ENCODE measurements around the gene ZNF212.

Gene ZNF212

DNA sequence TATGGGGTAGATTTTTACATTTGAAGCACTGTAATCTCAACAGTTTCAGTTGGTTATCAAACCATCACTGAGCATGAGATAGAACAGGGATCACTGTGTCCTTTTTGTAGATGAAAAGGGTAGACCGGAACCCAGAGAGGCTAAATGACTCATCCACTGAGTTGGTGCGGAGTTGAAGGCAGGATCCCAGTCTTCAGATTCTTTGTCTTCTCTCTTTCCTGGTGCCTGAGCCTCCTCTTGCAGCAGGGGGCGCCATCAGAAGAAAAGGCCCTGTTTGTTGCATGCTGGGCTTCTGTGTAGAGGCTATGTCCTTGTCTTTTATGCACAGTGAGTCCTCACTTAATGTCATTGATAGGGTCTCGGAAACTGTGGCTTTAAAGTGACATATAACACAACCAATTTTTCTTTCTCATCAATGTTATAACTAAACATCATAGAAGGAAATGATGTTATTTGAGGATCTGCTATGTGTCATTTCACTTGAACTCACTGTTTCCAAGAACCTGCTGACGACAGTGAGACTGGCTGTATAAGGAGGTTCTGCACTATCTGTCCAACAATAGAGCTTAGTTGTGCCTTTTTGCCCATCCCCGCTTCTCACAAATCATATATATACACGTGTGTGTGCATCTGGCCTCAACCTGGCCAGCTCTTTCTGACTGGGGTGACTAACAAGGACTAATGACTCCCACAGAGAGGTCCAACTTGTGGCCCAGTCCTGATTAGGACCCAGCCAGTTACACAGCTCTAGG is 29.8 kb upstream of the ZNF212 start:
- no peak overlapping the region for H3K4me3 ChIP-seq (ENCODE audit: low read length)
- peak; percentile 77 for DNase-seq (ENCODE audit: low read depth)
- TF ChIP-seq CTCF (IDR thresholded peaks at IDR 0.05; ENCODE audit: insufficient read depth, low read depth, low read length, missing control alignments): peak; percentile 72

DNA sequence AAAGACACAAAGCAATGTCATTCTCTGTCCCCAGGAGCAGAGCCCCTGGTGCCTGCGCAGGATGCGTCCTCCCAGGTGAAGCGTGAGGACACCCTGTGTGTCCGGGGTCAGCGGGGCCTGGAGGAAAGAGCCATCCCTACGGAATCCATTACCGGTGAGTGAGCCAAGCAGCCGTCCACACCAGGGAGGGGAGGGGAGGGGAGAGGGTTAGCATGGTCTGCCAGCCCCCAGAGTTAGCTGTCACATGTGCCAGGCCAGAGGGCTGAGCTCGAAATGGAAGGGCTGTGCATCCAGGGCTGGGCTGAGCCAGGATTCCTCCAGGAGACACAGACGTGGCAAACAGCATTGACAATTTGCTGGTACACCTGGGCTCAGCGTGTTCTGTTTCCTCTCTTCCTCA is 28.9 kb upstream of the ZNF212 start:
- DNase-seq (ENCODE audit: low read depth): no peak
- H3K4me3 ChIP-seq (ENCODE audit: low read length): no peak overlapping the region
- TF ChIP-seq CTCF (IDR thresholded peaks at IDR 0.05; ENCODE audit: insufficient read depth, low read depth, low read length, missing control alignments): no peak

DNA sequence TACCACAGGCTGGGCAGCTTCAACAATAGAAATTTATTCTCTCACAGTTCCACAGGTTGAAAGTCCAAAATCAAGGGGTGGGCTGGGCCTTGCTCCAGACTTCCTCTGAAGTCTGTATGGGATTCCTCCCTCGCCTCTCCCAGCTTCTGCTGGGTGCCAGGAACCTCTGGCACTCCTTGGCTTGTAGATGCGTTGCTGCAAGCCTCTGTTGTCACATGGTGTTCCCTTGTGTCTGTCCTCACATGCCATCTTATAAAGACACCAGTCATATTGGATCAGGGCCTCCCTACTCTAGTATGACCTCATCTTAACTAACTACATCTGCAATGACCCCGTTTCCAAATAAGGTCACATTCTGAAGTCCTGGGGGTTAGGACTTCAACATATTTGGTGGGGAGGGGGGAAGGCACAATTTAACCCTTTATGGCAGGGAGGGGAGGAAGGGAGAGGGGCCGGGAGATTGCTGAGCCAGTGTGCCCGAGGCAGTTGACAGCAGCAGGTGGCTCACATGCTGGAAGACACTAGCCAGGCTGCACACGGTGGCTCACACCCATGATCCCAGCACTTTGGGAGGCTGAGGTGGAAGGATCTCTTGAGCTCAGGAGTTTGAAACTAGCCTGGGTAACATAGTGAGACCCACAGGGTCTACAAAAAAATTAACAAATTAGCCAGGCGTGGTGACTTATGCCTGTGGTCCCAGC is 25.3 kb upstream of the ZNF212 start:
- TF ChIP-seq CTCF (IDR thresholded peaks at IDR 0.05; ENCODE audit: insufficient read depth, low read depth, low read length, missing control alignments): no peak

DNA sequence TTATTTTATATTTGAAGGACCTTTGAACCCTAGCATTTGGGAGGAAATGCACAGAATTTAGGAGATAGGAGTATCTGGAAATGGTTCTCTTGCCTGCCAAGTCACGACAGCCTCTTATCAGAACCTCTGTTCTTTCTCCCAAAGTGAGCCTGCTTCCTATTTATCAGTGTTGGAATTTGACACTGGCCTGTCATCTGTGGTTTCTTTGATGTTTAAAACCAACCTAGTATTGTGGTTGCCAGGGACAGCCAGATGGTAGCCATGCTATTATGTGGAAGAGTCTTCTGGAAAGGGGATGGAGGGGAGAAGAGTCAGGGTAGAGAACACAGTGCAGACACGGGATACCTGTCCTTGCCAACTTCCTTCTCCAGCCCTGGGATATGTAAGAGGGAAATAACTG is 23.0 kb upstream of the ZNF212 start:
- no peak overlapping the region for H3K4me3 ChIP-seq (ENCODE audit: low read length)
- no peak for TF ChIP-seq CTCF (IDR thresholded peaks at IDR 0.05; ENCODE audit: insufficient read depth, low read depth, low read length, missing control alignments)
- DNase-seq (ENCODE audit: low read depth): no peak

More for the DNA sequence above, 25.3 kb upstream of the ZNF212 start:
- no peak for DNase-seq (ENCODE audit: low read depth)
- H3K4me3 ChIP-seq (ENCODE audit: low read length): no peak overlapping the region

DNA sequence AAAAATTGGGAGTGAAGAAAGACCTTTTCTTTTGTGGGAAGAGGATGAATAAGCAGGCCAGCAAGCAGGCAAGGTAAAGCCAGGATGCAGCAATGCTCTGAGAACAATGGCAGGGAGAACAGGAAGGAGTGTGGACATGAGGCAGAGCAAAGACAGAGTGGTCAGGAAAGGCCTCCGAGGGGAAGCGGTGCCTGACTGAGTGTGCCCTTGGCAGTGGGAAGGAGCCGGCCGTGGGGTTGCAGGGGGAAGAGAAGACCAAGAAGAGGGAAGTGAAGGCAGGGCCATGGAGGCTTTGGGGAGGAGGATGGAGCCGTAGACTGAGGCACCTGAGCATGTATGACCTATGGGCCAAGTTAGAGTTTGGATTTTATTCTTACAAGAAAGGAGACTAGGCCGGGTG is 21.9 kb upstream of the ZNF212 start:
- no peak for TF ChIP-seq CTCF (IDR thresholded peaks at IDR 0.05; ENCODE audit: insufficient read depth, low read depth, low read length, missing control alignments)
- no peak overlapping the region for H3K4me3 ChIP-seq (ENCODE audit: low read length)
- no peak for DNase-seq (ENCODE audit: low read depth)

DNA sequence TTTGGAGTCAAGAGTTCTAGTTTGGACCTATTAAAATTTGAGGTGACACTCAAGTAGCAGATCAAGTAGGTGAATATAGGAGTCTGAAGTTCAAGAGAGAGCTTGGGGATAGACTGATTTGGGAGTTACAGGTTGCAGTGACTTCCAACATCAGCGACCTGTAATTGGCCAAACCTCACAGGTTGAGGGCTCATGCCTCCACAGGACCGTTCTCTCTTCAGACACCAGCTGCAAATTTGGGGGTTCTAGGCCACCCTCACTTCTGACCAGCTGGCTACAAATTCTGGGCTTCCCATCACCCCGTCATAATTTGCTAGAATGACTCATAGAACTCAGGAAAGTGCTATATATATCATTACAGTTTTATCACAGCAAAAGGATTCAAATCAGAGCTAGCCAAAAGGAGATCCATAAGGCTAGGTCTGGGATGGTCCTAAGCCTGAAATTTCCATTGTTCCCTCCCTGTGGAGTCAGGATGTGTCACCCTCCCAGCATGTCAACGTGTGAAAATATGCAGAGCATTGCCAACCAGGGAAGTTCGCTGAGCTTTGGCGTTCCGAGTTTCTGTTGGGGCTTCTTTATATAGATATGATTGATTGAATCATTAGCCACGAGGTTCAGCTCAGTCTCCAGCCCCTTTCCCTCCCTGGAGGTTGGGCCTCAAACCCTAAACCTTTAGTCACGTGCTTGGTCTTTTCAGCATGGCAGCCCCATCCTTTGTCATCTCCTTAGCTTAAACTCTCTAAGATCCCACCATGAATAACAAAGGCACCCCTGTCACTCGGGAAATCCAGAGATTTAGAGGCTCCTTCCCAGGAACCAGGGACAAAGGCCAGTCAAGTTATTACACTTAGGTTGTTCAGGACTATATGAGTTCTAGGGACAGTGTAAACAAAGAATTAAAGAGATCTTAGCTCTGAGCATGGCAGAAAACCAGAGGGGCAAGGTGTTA is 20.7 kb upstream of the ZNF212 start:
- H3K4me3 ChIP-seq (ENCODE audit: low read length): no peak overlapping the region
- no peak for DNase-seq (ENCODE audit: low read depth)
- TF ChIP-seq CTCF (IDR thresholded peaks at IDR 0.05; ENCODE audit: insufficient read depth, low read depth, low read length, missing control alignments): no peak
